SKM-1 treated with dmso at 0.1 percent for 144 hours (cell line): ENCODE data around the gene GLUD1.
A peak's percentile ranks its signal among the peaks of the same experiment; 100 is the strongest.
"Not testable (repeated sequence)": the region's sequence is repeated elsewhere in the genome, so short reads cannot be mapped to it uniquely, and the experiment has no call there.

Source experiments
- DNase-seq: peaks from one replicate; lab custom pipeline; 2025; ENCODE audit not compliant: unreplicated experiment; lab: John Stamatoyannopoulos, UW

The GLUD1 gene

GRCh38 chr10:87053111-87053510 lies 41.5 kb downstream of the GLUD1 start:
- no peak for DNase-seq

- no peak for DNase-seq
Measured at GRCh38 chr10:87045434-87045938, 49.2 kb downstream of the GLUD1 start.

- DNase-seq: not testable (repeated sequence)
Measured at GRCh38 chr10:87043579-87043978, 51.1 kb downstream of the GLUD1 start.

GRCh38 chr10:87038786-87039185 lies 55.9 kb downstream of the GLUD1 start:
- DNase-seq: no peak

GRCh38 chr10:87038286-87038717 lies 56.3 kb downstream of the GLUD1 start:
- no peak for DNase-seq

GRCh38 chr10:87036623-87037022 lies 58.0 kb downstream of the GLUD1 start:
- DNase-seq: no peak

GRCh38 chr10:87030912-87031635 lies 63.6 kb downstream of the GLUD1 start:
- DNase-seq: no peak

GRCh38 chr10:87030419-87030818 lies 64.2 kb downstream of the GLUD1 start:
- not testable (repeated sequence) for DNase-seq

- DNase-seq: not testable (repeated sequence)
Measured at GRCh38 chr10:87026747-87027508, 67.7 kb downstream of the GLUD1 start.

GRCh38 chr10:87025285-87025958 lies 69.2 kb downstream of the GLUD1 start:
- peak; percentile 73 for DNase-seq

- DNase-seq: not testable (repeated sequence)
Measured at GRCh38 chr10:87020056-87020455, 74.6 kb downstream of the GLUD1 start, which contains the start of gene FAM25A. Gene FAM25A (plus strand): TSS chr10:87020294. CDS start chr10:87020325, 31 bp downstream.

GRCh38 chr10:87019504-87019903 lies 75.1 kb downstream of the GLUD1 start:
- not testable (repeated sequence) for DNase-seq

GRCh38 chr10:87019066-87019465 lies 75.6 kb downstream of the GLUD1 start:
- DNase-seq: not testable (repeated sequence)

GRCh38 chr10:87018127-87018526 lies 76.5 kb downstream of the GLUD1 start:
- not testable (repeated sequence) for DNase-seq

- DNase-seq: not testable (repeated sequence)
Measured at GRCh38 chr10:87014986-87015716, 79.5 kb downstream of the GLUD1 start.

GRCh38 chr10:87013528-87013927 lies 81.1 kb downstream of the GLUD1 start:
- DNase-seq: not testable (repeated sequence)

- DNase-seq: not testable (repeated sequence)
Measured at GRCh38 chr10:87009134-87009696, 85.4 kb downstream of the GLUD1 start.

GRCh38 chr10:87008303-87008702 lies 86.3 kb downstream of the GLUD1 start:
- DNase-seq: not testable (repeated sequence)

- not testable (repeated sequence) for DNase-seq
Measured at GRCh38 chr10:87007674-87008073, 87.0 kb downstream of the GLUD1 start.

GRCh38 chr10:87007124-87007523 lies 87.5 kb downstream of the GLUD1 start:
- not testable (repeated sequence) for DNase-seq
